AG10803 (cell line): Measurements from ENCODE around the gene XRCC4.

Experiments
- DNase-seq: peaks from one replicate; pipeline ENCODE4 v3.0.0; 2010; ENCODE audit warnings: low read depth
- H3K4me3 ChIP-seq: 2 replicates; pipeline ENCODE4 v1.5.1; 2011; ENCODE audit warnings: mild to moderate bottlenecking, low read length, control low read depth
- TF ChIP-seq, protein P1 (sequence below): conservative IDR thresholded peaks from 2 replicates; pipeline ENCODE4 v1.5.1; 2011; ENCODE audit warnings: mild to moderate bottlenecking, low read length, control low read depth, inconsistent platforms

The XRCC4 gene

DNA sequence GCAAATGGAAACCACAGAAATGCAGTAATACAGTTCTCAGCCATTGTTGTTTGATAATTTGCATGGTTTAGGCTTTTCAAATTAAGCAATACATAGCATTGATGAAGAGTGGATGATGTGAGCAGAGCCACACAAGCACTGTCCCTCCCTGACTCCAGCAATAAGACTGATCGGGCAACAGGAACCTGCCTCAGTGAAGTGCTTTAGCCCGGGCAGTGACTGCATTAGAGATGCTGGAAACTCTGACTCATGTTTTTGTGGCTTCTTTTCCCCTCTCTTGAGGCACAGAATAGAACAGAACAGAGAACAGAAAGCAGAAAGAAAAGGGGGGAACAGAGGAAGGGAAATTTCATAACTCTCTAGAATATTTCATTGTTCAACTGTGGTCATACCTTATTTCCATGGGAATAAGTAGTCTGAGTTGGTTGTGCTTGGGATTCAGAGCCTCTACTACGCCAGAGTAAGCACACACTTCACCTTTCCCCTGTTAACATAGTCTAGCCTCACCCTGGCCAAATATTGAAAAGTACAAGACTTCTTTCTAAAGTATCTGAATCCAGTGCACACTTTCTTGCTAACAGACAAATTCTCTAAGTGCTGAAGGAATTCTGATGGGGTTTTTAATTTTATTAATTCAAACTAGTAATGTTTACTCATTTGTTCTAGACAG is 229.4 kb downstream of the XRCC4 start:
- DNase-seq: peak; percentile 90
- TF ChIP-seq, protein P1, sequence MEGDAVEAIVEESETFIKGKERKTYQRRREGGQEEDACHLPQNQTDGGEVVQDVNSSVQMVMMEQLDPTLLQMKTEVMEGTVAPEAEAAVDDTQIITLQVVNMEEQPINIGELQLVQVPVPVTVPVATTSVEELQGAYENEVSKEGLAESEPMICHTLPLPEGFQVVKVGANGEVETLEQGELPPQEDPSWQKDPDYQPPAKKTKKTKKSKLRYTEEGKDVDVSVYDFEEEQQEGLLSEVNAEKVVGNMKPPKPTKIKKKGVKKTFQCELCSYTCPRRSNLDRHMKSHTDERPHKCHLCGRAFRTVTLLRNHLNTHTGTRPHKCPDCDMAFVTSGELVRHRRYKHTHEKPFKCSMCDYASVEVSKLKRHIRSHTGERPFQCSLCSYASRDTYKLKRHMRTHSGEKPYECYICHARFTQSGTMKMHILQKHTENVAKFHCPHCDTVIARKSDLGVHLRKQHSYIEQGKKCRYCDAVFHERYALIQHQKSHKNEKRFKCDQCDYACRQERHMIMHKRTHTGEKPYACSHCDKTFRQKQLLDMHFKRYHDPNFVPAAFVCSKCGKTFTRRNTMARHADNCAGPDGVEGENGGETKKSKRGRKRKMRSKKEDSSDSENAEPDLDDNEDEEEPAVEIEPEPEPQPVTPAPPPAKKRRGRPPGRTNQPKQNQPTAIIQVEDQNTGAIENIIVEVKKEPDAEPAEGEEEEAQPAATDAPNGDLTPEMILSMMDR: no peak

DNA sequence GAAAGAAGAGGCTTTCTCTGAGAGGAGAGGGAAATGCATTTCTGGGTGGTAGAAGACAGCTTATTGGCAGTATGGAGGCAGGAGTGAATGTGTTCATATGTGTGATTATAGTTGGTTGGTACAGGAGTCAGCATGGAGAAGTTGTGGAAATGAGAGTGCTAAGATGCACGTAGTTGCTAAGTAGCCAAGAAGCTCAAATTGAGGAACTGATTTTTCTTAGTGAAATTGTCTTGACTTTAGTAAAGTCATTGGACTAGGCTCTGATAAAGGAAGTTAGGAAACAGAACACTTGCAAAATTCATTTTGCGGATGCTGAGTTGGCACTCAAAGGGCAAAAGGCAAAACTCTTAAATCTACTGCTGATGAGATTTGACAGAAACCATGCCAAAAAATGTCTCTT is 235.3 kb downstream of the XRCC4 start:
- no peak for DNase-seq
- no peak overlapping the region for H3K4me3 ChIP-seq
- TF ChIP-seq, protein P1: no peak

More for the DNA sequence above, 229.4 kb downstream of the XRCC4 start:
- H3K4me3 ChIP-seq: no peak overlapping the region

DNA sequence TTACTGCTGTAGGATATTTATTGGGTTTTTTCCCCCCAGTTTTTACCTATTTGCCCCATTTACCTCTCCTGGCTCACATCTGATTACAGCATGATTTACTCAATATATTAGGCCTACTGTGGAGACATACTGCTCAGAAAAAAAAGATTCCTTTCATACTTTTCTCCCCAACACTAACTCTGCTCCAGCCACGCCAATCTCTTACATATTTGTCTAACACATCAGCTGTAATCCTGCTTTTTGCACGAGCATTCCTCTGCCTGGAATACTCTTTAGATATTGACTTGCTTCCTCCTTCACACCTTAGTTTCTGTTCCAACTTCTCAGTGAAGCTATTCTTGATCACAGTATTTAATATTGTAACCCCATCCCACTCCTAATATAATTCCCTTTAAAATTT is 236.1 kb downstream of the XRCC4 start:
- TF ChIP-seq, protein P1: no peak
- peak; percentile 59 for DNase-seq
- no peak overlapping the region for H3K4me3 ChIP-seq

DNA sequence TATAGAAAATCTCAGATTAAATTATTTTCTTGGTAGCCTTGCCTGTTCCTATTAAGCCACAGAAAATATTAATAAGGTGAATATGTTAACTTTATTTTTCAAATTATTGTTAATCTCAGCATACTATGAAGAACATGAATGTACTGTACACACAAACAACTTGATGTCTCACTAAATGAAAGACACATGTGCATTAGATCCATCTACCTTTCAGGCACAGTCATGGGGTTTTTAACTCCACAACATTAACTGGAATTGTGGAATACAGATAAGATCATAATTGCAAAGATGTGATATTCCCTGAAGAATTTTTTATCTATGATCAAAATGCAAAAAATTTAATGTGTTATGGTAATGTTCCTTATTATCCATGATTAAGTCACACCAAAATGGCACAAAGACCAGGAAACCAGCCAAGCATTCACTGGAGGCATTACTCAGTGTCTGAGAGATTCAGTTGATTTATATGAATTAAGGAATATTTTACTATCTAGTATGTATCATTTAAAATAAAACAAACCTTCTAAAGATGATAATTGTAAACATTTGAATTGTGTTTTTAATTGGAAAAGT is 244.2 kb downstream of the XRCC4 start:
- peak; percentile 50 for DNase-seq

DNA sequence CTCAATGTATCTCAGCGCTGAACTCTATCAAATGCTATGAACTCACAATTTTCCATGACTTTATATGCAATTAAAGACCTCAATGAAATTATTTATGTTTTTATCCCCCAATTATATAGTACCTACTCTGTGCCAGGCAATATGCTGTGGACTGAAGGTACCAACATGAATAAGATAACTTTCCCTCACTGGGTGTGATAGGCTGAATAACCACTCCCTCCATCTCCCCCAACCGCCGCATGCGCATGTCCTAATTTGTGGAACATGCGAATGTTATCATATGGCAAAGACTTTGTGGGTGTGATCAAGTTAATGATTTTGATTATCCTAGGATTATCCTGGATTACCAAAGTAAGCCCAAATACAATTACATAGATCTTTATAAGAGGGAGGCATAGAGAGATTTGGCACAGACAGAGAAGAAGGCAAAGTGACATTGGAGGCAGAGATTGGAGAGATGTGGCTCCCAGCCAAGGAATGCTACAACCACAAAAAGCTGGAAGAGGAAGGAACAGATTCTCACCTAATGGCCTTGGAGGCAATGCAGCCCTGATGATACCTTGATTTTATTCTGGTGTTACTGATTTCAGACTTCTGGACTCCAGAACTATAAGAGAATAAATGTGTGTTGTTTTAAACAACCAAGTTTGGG is 245.1 kb downstream of the XRCC4 start:
- peak; percentile 5 for DNase-seq
- TF ChIP-seq, protein P1: no peak
- no peak overlapping the region for H3K4me3 ChIP-seq

More for the DNA sequence above, 244.2 kb downstream of the XRCC4 start:
- TF ChIP-seq, protein P1: no peak
- H3K4me3 ChIP-seq: no peak overlapping the region

DNA sequence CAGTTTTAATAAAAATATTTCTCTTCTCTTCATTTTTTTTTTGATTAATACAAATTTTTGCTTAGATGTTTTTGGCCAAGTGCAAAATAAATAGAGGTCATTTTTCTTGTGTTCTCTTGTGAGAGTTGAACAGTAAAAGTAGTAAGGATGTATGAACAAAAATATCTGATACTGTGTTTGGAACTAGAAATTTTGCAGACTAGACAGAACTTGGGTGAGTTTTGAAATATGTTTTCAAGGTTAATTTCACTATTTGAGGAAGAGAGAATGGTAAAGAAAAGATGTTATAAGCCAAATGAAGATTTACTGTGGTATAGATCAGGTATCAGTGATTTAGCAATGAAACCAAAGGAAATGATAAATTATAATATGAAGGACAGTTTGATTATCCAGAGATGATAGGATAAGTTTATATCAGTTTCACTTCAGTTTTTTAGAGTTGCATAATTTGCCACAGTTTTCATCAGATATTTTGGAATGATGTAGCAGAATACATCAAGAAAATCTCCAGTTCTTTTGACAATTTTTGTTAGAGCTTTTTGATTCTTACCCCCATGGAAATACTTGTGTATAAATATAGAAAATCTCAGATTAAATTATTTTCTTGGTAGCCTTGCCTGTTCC is 246.3 kb downstream of the XRCC4 start:
- TF ChIP-seq, protein P1: no peak
- no peak overlapping the region for H3K4me3 ChIP-seq
- no peak for DNase-seq
